Measurements from ENCODE around the gene MSRB1. TPM values are rescaled to one million over a fixed set of nuclear protein-coding genes. Genes with fewer than 3 reads are reported as not detected.

MSRB1 gene, protein sequence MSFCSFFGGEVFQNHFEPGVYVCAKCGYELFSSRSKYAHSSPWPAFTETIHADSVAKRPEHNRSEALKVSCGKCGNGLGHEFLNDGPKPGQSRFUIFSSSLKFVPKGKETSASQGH
- 4.4 and 6.0 TPM in 2 replicates for polyA plus RNA-seq
- 3.1 and 4.1 TPM in 2 replicates for polyA minus RNA-seq

DNA sequence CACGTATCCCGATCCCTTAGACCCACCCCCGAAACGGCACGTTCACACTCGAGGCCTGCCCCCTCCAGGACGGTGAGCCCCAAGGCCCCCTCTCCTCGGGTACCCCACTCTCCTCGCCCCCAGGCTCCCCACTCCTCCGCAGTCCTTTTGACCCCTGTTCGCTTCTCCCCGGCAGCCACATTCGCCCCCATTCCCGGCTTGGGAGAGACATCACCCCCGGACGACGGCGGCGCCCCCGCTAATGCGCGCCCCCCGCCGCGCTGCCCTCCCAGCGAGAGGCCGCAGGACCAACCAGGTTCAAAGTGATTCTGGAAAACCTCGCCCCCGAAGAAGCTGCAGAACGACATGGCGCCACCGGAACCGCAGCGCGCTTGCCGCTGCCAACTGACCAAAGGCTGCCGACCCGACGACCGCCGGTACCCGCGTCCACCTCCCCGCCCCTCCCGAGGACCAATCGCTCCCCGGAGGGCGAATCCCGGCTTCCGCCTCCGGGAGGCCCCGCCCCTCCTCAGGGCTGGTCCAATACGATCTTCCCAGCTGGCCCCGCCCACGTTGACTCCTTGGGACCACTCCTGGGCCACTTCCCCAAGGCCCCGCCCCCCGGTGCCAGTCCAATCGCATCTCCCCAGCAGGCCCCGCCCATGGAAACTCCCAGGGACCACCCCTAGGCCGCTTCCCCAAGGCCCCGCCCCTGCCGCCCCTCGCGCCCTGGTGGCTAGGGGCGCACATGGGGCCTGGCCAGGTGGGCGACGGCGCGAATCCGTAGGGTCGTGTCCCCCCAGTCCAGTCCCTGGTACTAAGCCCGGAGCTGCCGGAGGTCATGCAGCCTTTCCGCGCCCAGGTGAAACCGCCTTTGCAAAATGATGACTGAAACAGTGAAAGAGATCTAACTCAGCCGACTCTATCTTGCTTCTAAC lies at the start of gene MSRB1:
TSS of gene MSRB1 (minus strand) at position 390 of the 917 bp plus-strand sequence. CDS start at position 347, 43 bp downstream.
- H3K36me3 ChIP-seq (ENCODE audit: insufficient read depth, low read length): no peaks in the 10 kb centered on the region
- TF ChIP-seq POLR2AphosphoS5 (IDR thresholded peaks at IDR 0.05) (peak; percentile 80), RAD21 (conservative IDR thresholded peaks at IDR 0.05) (no peak), TAF1 (IDR thresholded peaks at IDR 0.05; ENCODE audit: low read depth) (peak; percentile 67), SMC3 (conservative IDR thresholded peaks at IDR 0.05; ENCODE audit: poor library complexity) (no peak), EP300 (conservative IDR thresholded peaks at IDR 0.05; ENCODE audit: poor library complexity, severe bottlenecking) (no peak), EZH2 (IDR thresholded peaks at IDR 0.05; ENCODE audit: borderline replicate concordance, insufficient read depth, low read length, poor library complexity, severe bottlenecking) (no peak), MXI1 (conservative IDR thresholded peaks at IDR 0.05; ENCODE audit: poor library complexity, severe bottlenecking) (peak; percentile 55)
- TF ChIP-seq, protein P1, sequence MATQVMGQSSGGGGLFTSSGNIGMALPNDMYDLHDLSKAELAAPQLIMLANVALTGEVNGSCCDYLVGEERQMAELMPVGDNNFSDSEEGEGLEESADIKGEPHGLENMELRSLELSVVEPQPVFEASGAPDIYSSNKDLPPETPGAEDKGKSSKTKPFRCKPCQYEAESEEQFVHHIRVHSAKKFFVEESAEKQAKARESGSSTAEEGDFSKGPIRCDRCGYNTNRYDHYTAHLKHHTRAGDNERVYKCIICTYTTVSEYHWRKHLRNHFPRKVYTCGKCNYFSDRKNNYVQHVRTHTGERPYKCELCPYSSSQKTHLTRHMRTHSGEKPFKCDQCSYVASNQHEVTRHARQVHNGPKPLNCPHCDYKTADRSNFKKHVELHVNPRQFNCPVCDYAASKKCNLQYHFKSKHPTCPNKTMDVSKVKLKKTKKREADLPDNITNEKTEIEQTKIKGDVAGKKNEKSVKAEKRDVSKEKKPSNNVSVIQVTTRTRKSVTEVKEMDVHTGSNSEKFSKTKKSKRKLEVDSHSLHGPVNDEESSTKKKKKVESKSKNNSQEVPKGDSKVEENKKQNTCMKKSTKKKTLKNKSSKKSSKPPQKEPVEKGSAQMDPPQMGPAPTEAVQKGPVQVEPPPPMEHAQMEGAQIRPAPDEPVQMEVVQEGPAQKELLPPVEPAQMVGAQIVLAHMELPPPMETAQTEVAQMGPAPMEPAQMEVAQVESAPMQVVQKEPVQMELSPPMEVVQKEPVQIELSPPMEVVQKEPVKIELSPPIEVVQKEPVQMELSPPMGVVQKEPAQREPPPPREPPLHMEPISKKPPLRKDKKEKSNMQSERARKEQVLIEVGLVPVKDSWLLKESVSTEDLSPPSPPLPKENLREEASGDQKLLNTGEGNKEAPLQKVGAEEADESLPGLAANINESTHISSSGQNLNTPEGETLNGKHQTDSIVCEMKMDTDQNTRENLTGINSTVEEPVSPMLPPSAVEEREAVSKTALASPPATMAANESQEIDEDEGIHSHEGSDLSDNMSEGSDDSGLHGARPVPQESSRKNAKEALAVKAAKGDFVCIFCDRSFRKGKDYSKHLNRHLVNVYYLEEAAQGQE (IDR thresholded peaks at IDR 0.05; ENCODE audit: borderline replicate concordance): no peak
- TF ChIP-seq, protein P2, sequence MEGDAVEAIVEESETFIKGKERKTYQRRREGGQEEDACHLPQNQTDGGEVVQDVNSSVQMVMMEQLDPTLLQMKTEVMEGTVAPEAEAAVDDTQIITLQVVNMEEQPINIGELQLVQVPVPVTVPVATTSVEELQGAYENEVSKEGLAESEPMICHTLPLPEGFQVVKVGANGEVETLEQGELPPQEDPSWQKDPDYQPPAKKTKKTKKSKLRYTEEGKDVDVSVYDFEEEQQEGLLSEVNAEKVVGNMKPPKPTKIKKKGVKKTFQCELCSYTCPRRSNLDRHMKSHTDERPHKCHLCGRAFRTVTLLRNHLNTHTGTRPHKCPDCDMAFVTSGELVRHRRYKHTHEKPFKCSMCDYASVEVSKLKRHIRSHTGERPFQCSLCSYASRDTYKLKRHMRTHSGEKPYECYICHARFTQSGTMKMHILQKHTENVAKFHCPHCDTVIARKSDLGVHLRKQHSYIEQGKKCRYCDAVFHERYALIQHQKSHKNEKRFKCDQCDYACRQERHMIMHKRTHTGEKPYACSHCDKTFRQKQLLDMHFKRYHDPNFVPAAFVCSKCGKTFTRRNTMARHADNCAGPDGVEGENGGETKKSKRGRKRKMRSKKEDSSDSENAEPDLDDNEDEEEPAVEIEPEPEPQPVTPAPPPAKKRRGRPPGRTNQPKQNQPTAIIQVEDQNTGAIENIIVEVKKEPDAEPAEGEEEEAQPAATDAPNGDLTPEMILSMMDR (IDR thresholded peaks at IDR 0.05; ENCODE audit: poor library complexity, severe bottlenecking): peak; percentile 28
- H3K9me2 ChIP-seq (ENCODE audit: insufficient read depth, low read length): no peaks in the 10 kb centered on the region
- no peaks in the 10 kb centered on the region for H3K9me3 ChIP-seq (ENCODE audit: low read length)
- no peaks in the 10 kb centered on the region for H3K27me3 ChIP-seq (ENCODE audit: insufficient read depth, low read depth, low read length)
- H3F3A ChIP-seq (ENCODE audit: insufficient read depth, low read length, poor library complexity, severe bottlenecking): no peaks in the 10 kb centered on the region
- peak within 1 kb of the TSS; percentile 24 for H3K27ac ChIP-seq (ENCODE audit: low read length)
- peak within 1 kb of the TSS; percentile 72 for H3K4me2 ChIP-seq (ENCODE audit: low read length)
- H3K9ac ChIP-seq (ENCODE audit: low read length): peak within 1 kb of the TSS; percentile 76
- H2AFZ ChIP-seq (ENCODE audit: low read depth, low read length): peak within 1 kb of the TSS; percentile 62
- no peaks in the 10 kb centered on the region for H4K20me1 ChIP-seq (ENCODE audit: insufficient read depth)
- H3K4me3 ChIP-seq (ENCODE audit: low read length): peak within 1 kb of the TSS; percentile 86
- H3K79me2 ChIP-seq (replicated peaks; ENCODE audit: insufficient read depth, low read length): no peaks in the 10 kb centered on the region

DNA sequence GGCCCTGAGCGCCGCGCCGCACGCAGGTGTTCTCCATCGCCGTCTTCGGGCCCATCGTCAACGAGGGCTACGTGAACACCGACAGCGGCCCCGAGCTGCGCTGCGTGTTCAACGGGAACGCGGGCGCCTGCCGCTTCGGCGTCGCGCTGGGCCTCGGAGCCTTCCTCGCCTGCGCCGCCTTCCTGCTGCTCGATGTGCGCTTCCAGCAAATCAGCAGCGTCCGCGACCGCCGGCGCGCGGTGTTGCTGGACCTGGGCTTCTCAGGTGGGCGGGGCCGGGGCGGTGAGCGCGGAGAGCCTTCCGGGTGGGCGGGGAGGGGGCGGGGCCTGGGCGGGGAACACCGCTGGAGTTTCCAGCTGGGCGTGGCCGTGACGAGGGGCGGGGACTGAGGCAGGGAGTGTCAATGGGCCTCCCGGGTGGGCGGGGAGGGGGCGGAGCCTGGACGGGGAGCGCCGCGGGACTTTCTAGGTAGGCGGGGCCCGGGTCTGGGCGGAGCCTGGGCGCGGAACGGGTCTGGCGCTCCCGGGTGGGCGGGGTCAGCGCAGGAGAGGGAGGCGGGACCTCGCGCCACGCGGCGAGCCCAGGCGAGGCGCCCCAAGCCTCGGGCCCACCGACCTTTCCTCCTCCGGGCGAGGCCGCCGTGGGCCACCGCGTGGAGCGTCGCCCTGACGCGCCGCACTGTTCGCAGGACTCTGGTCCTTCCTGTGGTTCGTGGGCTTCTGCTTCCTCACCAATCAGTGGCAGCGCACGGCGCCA lies 49.1 kb upstream of the MSRB1 start:
- H2AFZ ChIP-seq (ENCODE audit: low read depth, low read length): no peak overlapping the region

More for the DNA sequence above, 49.1 kb upstream of the MSRB1 start:
- Histone ChIP-seq H3F3A (ENCODE audit: insufficient read depth, low read length, poor library complexity, severe bottlenecking) (no peaks in the 10 kb centered on the region), H3K4me3 (ENCODE audit: low read length) (peak overlapping the region; percentile 88), H3K4me2 (ENCODE audit: low read length) (no peak overlapping the region), H3K9ac (ENCODE audit: low read length) (no peak overlapping the region), H3K36me3 (ENCODE audit: insufficient read depth, low read length) (no peaks in the 10 kb centered on the region), H3K27ac (ENCODE audit: low read length) (no peak overlapping the region), H4K20me1 (ENCODE audit: insufficient read depth) (no peaks in the 10 kb centered on the region), H3K9me2 (ENCODE audit: insufficient read depth, low read length) (no peaks in the 10 kb centered on the region), H3K79me2 (replicated peaks; ENCODE audit: insufficient read depth, low read length) (no peaks in the 10 kb centered on the region), H3K9me3 (ENCODE audit: low read length) (no peaks in the 10 kb centered on the region), H3K27me3 (ENCODE audit: insufficient read depth, low read depth, low read length) (peaks cover 21% of the 10 kb centered on the region)
- no peak for TF ChIP-seq TAF1 (IDR thresholded peaks at IDR 0.05; ENCODE audit: low read depth)
- TF ChIP-seq, protein P2 (IDR thresholded peaks at IDR 0.05; ENCODE audit: poor library complexity, severe bottlenecking): peak; percentile 10

All from neural cell (in vitro differentiated cells).